GM19468 (cell line): Measurements from ENCODE around the gene TMEM82.

Experiments used
- ATAC-seq: cut with Tn5 transposase; IDR thresholded peaks from one replicate; pipeline ENCODE4 v1.9.1; 2021; ENCODE audit warnings: mild to moderate bottlenecking, moderate library complexity, moderate number of reproducible peaks; ENCODE audit not compliant: unreplicated experiment; ENCODE audit errors: extremely low read depth

Gene TMEM82

DNA sequence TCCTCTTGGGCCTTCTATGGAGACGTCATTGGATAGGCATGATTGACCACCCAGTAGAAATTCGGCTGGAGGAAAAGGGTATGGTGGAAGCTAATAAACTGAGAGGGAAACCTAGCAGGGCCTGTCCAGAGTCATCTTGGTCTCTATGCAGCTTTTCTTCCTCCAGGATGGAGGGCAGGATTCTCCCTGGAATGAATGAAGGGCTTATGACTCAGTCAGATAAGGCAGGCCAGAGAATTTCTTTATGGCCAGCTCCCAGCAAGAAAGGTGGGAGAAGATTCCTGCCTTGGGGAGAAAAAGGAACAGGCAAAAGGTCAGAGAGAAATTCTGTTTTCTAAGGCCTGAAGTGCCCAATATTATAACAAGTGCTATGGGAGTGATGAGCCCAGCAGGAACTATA, 33.4 kb downstream of the TMEM82 start:
- no peak for ATAC-seq

GRCh38 chr1:15777909-15778707, 35.8 kb downstream of the TMEM82 start:
- no peak for ATAC-seq

- ATAC-seq: no peak
Observed at GRCh38 chr1:15785683-15786082, 43.4 kb downstream of the TMEM82 start.

DNA sequence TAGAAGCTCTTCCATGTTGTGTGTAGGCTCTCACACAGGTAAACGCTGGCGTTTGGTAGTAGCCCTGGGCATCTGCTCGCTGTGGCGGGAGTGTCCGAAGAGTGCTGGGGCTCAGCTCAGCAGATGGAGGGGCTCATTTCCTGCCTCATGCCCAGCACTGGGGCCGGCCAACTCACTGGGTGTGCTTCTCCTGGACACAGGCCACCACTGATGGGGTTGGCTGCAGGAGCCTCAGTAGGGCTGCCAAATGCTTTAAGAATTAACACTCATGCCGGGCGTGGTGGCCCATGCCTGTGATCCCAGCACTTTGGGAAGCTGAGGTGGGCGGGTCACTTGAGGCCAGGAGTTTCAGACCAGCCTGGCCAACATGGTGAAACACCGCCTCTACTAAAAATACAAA, 44.3 kb downstream of the TMEM82 start:
- no peak for ATAC-seq

- no peak for ATAC-seq
Observed at GRCh38 chr1:15788624-15789301, 46.5 kb downstream of the TMEM82 start.

DNA sequence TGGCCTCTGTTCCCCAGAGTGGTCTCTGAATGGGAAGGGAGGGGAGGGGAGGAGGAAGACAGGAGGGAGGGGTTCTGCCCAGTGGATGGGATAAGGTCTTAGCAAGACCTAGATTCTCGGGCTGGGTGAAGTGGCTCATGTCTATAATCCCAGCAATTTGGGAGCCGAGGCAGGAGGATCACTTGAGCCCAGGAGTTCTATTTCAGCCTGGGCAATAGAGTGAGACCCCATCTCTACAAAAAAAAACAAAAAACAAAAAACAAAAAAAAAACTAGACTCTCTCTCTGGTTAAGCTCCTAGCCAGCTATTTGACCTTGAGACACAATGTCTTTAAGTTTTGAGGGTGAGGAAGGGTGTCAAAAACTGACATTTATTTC, 53.8 kb downstream of the TMEM82 start:
- ATAC-seq: no peak
